ENCODE measurements around the gene LYZ.

LYZ gene

GRCh38 chr12:69343357-69343756 lies 4.8 kb upstream of the LYZ start:
- DNase-seq (ENCODE audit: low read depth in 1 of 2, low spot score in 1 of 2) = no peak
- in situ Hi-C loops (cut with HindIII; ENCODE audit: low pct_unique_long_range_greater_than_20kb, low sequenced_read_pairs) = no loop called here
- TF ChIP-seq JUND (IDR thresholded peaks at IDR 0.05; ENCODE audit: low read depth) = no peak

GRCh38 chr12:69343885-69344612 lies 4.1 kb upstream of the LYZ start:
- no peak for TF ChIP-seq JUND (IDR thresholded peaks at IDR 0.05; ENCODE audit: low read depth)
- in situ Hi-C loops (cut with HindIII; ENCODE audit: low pct_unique_long_range_greater_than_20kb, low sequenced_read_pairs) = no loop called here
- DNase-seq (ENCODE audit: low read depth in 1 of 2, low spot score in 1 of 2) = no peak

GRCh38 chr12:69345077-69345476 lies 3.1 kb upstream of the LYZ start:
- in situ Hi-C loops (cut with HindIII; ENCODE audit: low pct_unique_long_range_greater_than_20kb, low sequenced_read_pairs) = no loop called here
- TF ChIP-seq JUND (IDR thresholded peaks at IDR 0.05; ENCODE audit: low read depth) = no peak
- DNase-seq (ENCODE audit: low read depth in 1 of 2, low spot score in 1 of 2) = no peak

GRCh38 chr12:69345742-69346141 lies 2.4 kb upstream of the LYZ start:
- no peak for TF ChIP-seq JUND (IDR thresholded peaks at IDR 0.05; ENCODE audit: low read depth)
- in situ Hi-C loops (cut with HindIII; ENCODE audit: low pct_unique_long_range_greater_than_20kb, low sequenced_read_pairs) = no loop called here
- no peak for DNase-seq (ENCODE audit: low read depth in 1 of 2, low spot score in 1 of 2)

GRCh38 chr12:69350002-69350626 lies 1.9 kb downstream of the LYZ start:
- in situ Hi-C loops (cut with HindIII; ENCODE audit: low pct_unique_long_range_greater_than_20kb, low sequenced_read_pairs) = no loop called here
- TF ChIP-seq JUND (IDR thresholded peaks at IDR 0.05; ENCODE audit: low read depth) = no peak
- no peak for DNase-seq (ENCODE audit: low read depth in 1 of 2, low spot score in 1 of 2)

- no peak for TF ChIP-seq JUND (IDR thresholded peaks at IDR 0.05; ENCODE audit: low read depth)
- in situ Hi-C loops (cut with HindIII; ENCODE audit: low pct_unique_long_range_greater_than_20kb, low sequenced_read_pairs) = no loop called here
- no peak for DNase-seq (ENCODE audit: low read depth in 1 of 2, low spot score in 1 of 2)
Observed at GRCh38 chr12:69350777-69351176, 2.6 kb downstream of the LYZ start.

- DNase-seq (ENCODE audit: low read depth in 1 of 2, low spot score in 1 of 2) = no peak
- TF ChIP-seq JUND (IDR thresholded peaks at IDR 0.05; ENCODE audit: low read depth) = no peak
- in situ Hi-C loops (cut with HindIII; ENCODE audit: low pct_unique_long_range_greater_than_20kb, low sequenced_read_pairs) = no loop called here
Observed at GRCh38 chr12:69351462-69352236, 3.5 kb downstream of the LYZ start.

- in situ Hi-C loops (cut with HindIII; ENCODE audit: low pct_unique_long_range_greater_than_20kb, low sequenced_read_pairs) = no loop called here
- no peak for TF ChIP-seq JUND (IDR thresholded peaks at IDR 0.05; ENCODE audit: low read depth)
- no peak for DNase-seq (ENCODE audit: low read depth in 1 of 2, low spot score in 1 of 2)
Observed at GRCh38 chr12:69352904-69353303, 4.7 kb downstream of the LYZ start.

GRCh38 chr12:69354172-69354555 lies 6.0 kb downstream of the LYZ start:
- no peak for DNase-seq (ENCODE audit: low read depth in 1 of 2, low spot score in 1 of 2)
- in situ Hi-C loops (cut with HindIII; ENCODE audit: low pct_unique_long_range_greater_than_20kb, low sequenced_read_pairs) = no loop called here
- TF ChIP-seq JUND (IDR thresholded peaks at IDR 0.05; ENCODE audit: low read depth) = no peak

- DNase-seq (ENCODE audit: low read depth in 1 of 2, low spot score in 1 of 2) = no peak
- in situ Hi-C loops (cut with HindIII; ENCODE audit: low pct_unique_long_range_greater_than_20kb, low sequenced_read_pairs) = no loop called here
- TF ChIP-seq JUND (IDR thresholded peaks at IDR 0.05; ENCODE audit: low read depth) = no peak
Observed at GRCh38 chr12:69354556-69355187, 6.5 kb downstream of the LYZ start.

GRCh38 chr12:69355363-69356028 lies 7.3 kb downstream of the LYZ start:
- no peak for TF ChIP-seq JUND (IDR thresholded peaks at IDR 0.05; ENCODE audit: low read depth)
- DNase-seq (ENCODE audit: low read depth in 1 of 2, low spot score in 1 of 2) = no peak
- in situ Hi-C loops (cut with HindIII; ENCODE audit: low pct_unique_long_range_greater_than_20kb, low sequenced_read_pairs) = no loop called here

All from T47D (cell line).